Fibroblast of lung (primary cell): Measurements from ENCODE around the gene GDAP2.

ENCODE experiments used
- EZH2 ChIP-seq: IDR thresholded peaks from 2 replicates; pipeline ENCODE4 v1.5.1; 2012; ENCODE audit warnings: low read length, control low read depth, mild to moderate bottlenecking; ENCODE audit errors: missing control alignments
- TF ChIP-seq, protein P1 (sequence below), 2 donors: IDR thresholded peaks in 1 of 2; conservative IDR thresholded peaks in 1 of 2; 1 replicate in 1 of 2; 2 replicates in 1 of 2; pipeline ENCODE4 v1.5.1; 2011 to 2012; ENCODE audit warnings: low read length in 2 of 2, control low read depth in 1 of 2, inconsistent platforms in 1 of 2, low read depth in 1 of 2, mild to moderate bottlenecking in 1 of 2

DNA sequence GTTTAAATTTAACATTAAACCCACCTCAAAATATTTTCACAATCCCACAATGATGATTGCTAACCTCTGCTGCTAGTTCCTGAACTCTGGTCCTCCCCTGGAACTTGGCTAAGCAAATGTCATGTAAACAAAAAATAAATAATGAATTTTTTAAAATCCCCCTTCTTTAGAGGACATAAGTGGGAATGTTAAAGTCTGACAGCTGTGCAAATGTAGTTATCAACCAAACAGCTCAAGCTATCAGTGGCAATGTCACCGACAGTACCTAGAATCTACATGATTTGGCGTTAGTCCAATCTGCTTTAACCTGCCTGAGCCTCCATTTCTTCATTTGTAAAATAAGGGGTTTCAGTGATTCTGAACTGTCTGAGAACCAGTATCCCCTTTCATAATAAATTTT is 67.7 kb downstream of the GDAP2 start:
- TF ChIP-seq, protein P1, sequence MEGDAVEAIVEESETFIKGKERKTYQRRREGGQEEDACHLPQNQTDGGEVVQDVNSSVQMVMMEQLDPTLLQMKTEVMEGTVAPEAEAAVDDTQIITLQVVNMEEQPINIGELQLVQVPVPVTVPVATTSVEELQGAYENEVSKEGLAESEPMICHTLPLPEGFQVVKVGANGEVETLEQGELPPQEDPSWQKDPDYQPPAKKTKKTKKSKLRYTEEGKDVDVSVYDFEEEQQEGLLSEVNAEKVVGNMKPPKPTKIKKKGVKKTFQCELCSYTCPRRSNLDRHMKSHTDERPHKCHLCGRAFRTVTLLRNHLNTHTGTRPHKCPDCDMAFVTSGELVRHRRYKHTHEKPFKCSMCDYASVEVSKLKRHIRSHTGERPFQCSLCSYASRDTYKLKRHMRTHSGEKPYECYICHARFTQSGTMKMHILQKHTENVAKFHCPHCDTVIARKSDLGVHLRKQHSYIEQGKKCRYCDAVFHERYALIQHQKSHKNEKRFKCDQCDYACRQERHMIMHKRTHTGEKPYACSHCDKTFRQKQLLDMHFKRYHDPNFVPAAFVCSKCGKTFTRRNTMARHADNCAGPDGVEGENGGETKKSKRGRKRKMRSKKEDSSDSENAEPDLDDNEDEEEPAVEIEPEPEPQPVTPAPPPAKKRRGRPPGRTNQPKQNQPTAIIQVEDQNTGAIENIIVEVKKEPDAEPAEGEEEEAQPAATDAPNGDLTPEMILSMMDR (conservative IDR thresholded peaks at IDR 0.05 in 1 of 2, IDR thresholded peaks at IDR 0.05 in 1 of 2; ENCODE audit: low read depth in 1 of 2, low read length in 2 of 2) = no peak
- TF ChIP-seq EZH2 = no peak
